C4-2B (cell line): Measurements from ENCODE around the gene FAXDC2.

ENCODE experiments used
- H3K27ac ChIP-seq: fragments of 450-650 bp; 2 replicates; pipeline ENCODE4 v1.5.1; 2017
- ZFX ChIP-seq: fragments of 450-650 bp; IDR thresholded peaks from 2 replicates; pipeline ENCODE4 v1.6.1; 2017
- TF ChIP-seq, protein P1 (sequence below): fragments of 450-650 bp; conservative IDR thresholded peaks from 2 replicates; pipeline ENCODE4 v1.5.1; 2017; ENCODE audit warnings: mild to moderate bottlenecking

FAXDC2 gene

DNA sequence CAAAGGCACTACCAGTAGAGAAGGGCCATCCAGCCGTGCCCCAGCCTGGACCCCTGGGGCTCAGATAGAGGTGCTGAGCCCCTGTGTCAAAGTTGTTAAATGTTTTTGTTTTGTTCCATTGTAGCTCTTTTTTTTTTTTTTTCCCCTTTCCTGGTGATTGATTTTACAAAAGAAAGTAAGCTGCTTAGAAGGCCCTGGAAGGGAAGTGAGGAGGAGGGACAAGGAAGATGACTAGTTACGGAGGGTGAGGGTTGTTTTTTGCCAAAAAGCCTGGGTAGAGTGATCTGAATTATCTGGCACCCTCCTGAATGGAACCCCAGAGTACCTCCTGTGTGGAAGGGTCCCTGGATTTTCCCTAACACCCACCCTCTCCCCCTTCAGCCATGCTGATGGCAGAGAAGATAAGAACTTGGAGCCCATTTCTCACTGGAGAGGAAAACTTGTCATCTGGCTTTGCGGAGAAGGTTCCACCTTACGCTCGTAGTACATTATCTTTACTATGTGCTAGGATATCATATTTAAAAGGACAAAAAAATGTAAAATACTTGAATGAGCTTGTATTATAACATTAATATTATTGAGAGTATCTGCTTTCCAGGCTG, 33.4 kb downstream of the FAXDC2 start:
- no peak for TF ChIP-seq ZFX
- TF ChIP-seq, protein P1, sequence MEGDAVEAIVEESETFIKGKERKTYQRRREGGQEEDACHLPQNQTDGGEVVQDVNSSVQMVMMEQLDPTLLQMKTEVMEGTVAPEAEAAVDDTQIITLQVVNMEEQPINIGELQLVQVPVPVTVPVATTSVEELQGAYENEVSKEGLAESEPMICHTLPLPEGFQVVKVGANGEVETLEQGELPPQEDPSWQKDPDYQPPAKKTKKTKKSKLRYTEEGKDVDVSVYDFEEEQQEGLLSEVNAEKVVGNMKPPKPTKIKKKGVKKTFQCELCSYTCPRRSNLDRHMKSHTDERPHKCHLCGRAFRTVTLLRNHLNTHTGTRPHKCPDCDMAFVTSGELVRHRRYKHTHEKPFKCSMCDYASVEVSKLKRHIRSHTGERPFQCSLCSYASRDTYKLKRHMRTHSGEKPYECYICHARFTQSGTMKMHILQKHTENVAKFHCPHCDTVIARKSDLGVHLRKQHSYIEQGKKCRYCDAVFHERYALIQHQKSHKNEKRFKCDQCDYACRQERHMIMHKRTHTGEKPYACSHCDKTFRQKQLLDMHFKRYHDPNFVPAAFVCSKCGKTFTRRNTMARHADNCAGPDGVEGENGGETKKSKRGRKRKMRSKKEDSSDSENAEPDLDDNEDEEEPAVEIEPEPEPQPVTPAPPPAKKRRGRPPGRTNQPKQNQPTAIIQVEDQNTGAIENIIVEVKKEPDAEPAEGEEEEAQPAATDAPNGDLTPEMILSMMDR, result no peak
- H3K27ac ChIP-seq, result no peak overlapping the region

DNA sequence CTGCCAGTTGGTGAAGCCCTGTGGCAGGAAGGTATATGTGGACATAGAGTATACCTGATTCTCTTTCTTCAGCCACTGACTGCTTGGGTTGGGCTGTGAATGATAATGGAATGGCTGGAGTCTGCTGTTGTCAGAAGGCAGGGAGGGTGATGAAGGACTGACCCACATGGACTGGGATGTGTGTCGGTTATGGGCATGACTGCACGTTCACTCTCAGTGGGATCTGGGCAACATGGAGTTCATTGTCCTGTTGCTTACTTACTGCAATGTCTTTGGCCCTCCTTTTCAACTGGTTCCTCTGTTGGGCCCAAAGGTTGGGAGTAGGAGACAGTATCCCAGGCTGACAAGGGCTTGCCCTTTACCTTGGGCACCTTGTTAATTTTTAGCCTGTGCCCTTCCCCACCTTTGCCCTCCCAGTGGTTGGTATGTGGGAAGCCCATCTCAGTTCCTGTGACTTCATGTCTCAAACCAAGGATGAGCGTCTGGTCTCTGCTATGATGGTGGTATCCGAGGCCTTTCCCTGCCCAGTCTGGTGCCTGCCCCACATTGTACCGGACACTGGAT, 34.6 kb downstream of the FAXDC2 start:
- no peak for TF ChIP-seq ZFX
- TF ChIP-seq, protein P1, result no peak
- H3K27ac ChIP-seq, result no peak overlapping the region

DNA sequence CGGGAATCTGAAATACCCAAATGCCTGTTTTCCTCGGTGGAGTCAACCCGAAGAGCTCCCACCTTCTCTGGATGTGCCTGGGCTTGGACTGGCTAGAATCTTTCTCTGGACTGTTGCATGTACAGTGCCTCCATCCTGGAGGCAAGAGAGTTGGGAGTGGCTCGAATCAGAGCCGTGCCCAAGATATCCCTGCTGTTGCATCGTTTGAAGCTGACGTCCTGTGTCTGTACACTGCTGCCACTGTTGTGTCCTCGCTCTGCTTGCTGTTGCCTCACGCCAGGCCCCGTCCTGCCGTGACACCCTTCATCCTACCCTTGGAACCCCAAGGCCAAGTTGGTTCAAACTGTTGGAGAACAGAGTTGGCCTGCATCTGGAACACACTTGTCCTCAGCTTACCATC, 35.4 kb downstream of the FAXDC2 start:
- no peak overlapping the region for H3K27ac ChIP-seq
- TF ChIP-seq ZFX, result no peak
- TF ChIP-seq, protein P1, result no peak

DNA sequence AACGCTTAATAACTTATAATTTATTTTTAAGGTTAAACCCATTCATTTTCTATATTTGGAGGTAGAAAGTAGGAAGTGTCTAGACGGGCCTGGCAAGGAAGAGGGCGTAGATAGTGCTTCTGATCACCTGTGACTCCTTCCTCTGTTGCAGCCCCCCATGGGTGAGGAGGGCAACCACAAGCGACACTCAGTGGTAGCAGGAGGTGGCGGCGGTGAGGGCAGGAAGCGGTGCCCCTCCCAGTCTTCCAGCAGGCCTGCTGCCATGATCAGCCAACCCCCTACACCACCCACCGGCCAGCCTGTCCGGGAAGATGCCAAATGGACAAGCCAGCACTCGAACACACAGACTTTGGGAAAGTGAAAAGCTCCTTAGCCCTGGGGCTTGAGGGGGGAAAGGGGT, 36.7 kb downstream of the FAXDC2 start:
- no peak overlapping the region for H3K27ac ChIP-seq
- no peak for TF ChIP-seq ZFX
- TF ChIP-seq, protein P1, result no peak

DNA sequence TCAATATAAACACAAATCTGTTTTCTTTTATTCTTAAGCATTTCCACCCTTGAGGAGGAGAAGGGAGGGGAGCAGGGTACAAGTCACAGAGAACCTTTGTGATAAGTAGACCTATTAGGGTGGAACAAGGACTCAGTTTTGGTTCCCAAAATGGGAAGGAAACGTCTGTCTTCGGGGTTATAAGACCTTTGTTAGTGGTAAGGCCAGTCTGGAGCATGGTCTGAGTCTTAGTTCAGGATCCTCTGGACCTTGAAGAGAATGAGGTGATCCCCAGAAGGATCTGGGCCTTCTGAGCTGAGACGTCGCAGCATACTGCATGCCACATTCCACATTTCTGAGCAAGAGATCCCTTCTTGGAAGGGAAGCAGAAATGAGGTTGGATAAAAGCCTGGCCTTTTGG, 37.2 kb downstream of the FAXDC2 start:
- TF ChIP-seq, protein P1, result no peak
- TF ChIP-seq ZFX, result no peak
- no peak overlapping the region for H3K27ac ChIP-seq

DNA sequence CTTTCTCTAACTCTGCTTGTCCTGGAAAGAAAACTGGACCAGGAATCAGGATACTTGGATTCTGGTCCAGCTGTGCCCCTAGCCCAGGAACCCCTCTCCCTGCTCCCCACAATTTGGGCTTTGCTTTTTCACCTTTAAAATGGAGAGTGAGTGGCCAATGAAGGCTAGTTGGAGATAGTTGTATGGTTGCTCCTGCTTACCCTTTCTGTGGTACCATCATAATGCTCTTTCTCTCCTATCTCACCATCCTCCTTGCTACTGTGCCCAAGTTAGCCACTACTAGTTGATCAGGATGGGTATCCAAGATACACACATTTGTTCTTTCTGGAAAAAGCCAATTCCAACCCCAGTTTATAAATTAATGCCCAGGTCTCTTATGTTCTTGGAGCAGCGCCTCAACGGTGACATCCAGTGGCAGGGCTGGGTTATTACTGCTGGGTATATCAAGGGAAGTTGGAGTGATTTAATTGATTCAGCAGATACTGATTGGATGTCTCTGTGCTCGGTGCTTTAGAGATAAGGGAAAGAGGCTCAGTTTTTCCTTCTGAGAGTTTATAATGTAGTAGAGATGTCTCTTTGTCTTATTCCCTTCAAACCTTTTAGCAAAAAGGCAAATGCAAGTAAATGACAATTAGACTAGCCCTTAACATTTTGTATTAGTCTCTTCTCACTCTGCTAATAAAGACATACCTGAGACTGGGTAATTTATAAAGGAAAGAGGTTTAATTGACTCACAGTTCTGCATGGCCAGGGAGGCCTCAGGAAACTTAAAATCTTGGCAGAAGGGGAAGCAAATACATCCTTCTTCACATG, 38.5 kb downstream of the FAXDC2 start:
- H3K27ac ChIP-seq, result no peak overlapping the region
- TF ChIP-seq ZFX, result no peak
- TF ChIP-seq, protein P1, result peak; percentile 97

DNA sequence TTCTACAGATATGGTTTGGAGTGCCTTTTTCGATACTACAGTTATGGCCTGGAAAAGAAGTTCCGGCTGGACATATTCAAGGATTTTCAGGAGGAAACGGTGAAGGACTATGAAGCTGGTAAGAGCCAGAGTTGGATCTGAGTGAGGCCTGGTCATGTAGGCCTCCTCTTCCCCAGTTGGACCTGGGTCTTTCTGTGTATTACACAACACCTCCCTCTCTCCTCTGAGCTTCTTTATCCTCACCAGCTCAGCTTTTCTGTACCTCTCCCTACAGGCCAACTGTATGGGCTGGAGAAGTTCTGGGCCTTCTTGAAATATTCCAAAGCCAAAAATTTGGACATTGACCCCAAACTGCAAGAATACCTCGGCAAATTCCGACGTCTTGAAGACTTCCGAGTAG, 39.2 kb downstream of the FAXDC2 start:
- TF ChIP-seq, protein P1, result no peak
- TF ChIP-seq ZFX, result no peak
- no peak overlapping the region for H3K27ac ChIP-seq
